IgD-negative memory B cell (primary cell): ENCODE results near the gene NUDT3. TPM values are rescaled to one million over a fixed set of nuclear protein-coding genes. Genes with fewer than 3 reads are reported as not detected.
A peak's percentile ranks its signal among the peaks of the same experiment; 100 is the strongest.
"Not testable (repeated sequence)": the region's sequence is repeated elsewhere in the genome, so short reads cannot be mapped to it uniquely, and the experiment has no call there.

Source experiments
- H3K27ac Mint-ChIP-seq, 3 donors: one replicate each; pipeline ENCODE4 v1.8.0; 2020 to 2022; ENCODE audit warnings: mild to moderate bottlenecking in 3 of 3, mixed read lengths in 3 of 3, moderate library complexity in 1 of 3
- H3K27me3 Mint-ChIP-seq: one replicate; pipeline ENCODE4 v1.8.0; 2021; ENCODE audit warnings: mixed read lengths
- H3K36me3 Mint-ChIP-seq: one replicate; pipeline ENCODE4 v1.8.0; 2020; ENCODE audit warnings: mild to moderate bottlenecking, mixed read lengths
- H3K4me1 Mint-ChIP-seq, 3 donors: one replicate each; pipeline ENCODE4 v1.8.0; 2020 to 2022; ENCODE audit warnings: mixed read lengths in 3 of 3, mild to moderate bottlenecking in 1 of 3
- H3K4me3 Mint-ChIP-seq, 4 donors: one replicate each; pipeline ENCODE4 v1.8.0; 2020 to 2022; ENCODE audit warnings: mild to moderate bottlenecking in 4 of 4, mixed read lengths in 4 of 4, moderate library complexity in 3 of 4
- H3K9me3 Mint-ChIP-seq, 3 donors: one replicate each; pipeline ENCODE4 v1.8.0; 2020 to 2021; ENCODE audit warnings: mixed read lengths in 3 of 3, mild to moderate bottlenecking in 1 of 3
- polyA plus RNA-seq: library from polyadenylated mRNA; unstranded; fragments of 300-500 nt; fragmentation: Illumina TruSeq; gene quantifications from one replicate; pipeline ENCODE4 v1.2.3, GENCODE V29; 2021

NUDT3 gene
- polyA plus RNA-seq, 1 donor from 2014 or later, result 11.2 TPM

DNA sequence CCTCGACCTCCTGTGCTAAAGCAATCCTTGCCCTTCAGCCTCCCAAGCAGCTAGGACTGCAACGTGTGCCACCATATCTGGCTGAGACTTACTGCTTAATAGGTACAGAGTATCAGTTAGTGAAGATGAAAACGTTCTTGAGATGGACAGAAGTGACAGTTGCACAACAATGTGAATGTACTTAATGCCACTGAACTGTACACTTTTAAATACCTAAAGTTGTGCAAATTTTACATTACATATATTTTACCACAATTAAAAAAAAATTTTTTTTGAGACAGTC lies 25.9 kb downstream of the NUDT3 start:
- Mint-ChIP-seq H3K4me1 (peaks cover 32 to 33% (median 33%) of the 10 kb centered on the region in 3 donors), H3K4me3 (no peak overlapping the region), H3K27me3 (no peaks in the 10 kb centered on the region), H3K9me3 (no peaks in the 10 kb centered on the region), H3K36me3 (peaks cover 3% of the 10 kb centered on the region), H3K27ac (no peak overlapping the region)

- not testable (repeated sequence) for H3K9me3 Mint-ChIP-seq, H3K27me3 Mint-ChIP-seq, H3K36me3 Mint-ChIP-seq, H3K27ac Mint-ChIP-seq
- peaks cover 33 to 36% (median 35%) of the 10 kb centered on the region in 3 donors for H3K4me1 Mint-ChIP-seq
- peak overlapping the region in 1 of 4 donors; percentile 68 for H3K4me3 Mint-ChIP-seq
These were observed 26.5 kb downstream of the NUDT3 start for GRCh38 chr6:34365781-34366638.

- not testable (repeated sequence) for H3K36me3 Mint-ChIP-seq, H3K27me3 Mint-ChIP-seq, H3K9me3 Mint-ChIP-seq
- H3K4me3 Mint-ChIP-seq, result peak overlapping the region in 2 of 4 donors; percentile 56 to 82
- H3K27ac Mint-ChIP-seq, result peak overlapping the region in 1 of 3 donors; percentile 44
- peaks cover 28 to 43% (median 42%) of the 10 kb centered on the region in 3 donors for H3K4me1 Mint-ChIP-seq
These were observed 28.8 kb downstream of the NUDT3 start for GRCh38 chr6:34363681-34364075.

DNA sequence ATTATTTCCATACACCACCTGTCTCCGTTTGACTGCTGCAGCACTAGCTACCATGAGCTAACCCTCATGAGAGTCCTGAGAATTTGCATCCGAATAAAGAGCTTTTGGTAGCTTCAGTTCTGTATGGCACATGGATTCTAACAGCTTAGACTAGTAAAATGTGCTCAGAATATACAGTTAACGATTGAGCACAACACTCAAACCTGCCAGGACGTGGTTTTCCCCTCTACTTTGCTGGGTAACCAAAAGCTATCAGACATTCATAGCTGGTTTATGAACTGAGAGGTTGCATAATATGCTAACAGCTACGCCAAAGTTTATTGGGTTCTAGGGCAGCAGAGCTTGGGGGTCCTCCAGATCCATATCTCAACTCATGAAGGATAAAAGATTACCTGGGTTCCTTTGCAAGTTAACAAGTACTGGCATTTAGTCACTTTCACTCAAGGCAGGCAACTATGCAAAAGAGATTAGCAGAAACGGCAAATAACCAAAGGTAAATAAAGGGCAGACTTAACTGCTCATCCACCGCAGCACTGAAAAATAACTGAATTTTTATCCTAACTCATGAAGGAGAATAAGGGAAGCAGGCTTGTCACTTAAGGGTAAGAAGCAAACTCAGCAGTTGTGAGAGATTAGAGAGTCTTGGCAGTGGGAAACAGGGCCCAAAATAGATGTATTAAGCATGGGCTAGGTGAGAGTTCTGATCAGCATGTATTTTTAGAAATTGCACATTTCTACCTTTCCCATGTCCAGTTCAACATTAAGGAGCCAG lies 29.4 kb downstream of the NUDT3 start:
- Mint-ChIP-seq H3K36me3 (no peaks in the 10 kb centered on the region), H3K4me1 (peaks cover 27 to 43% (median 42%) of the 10 kb centered on the region in 3 donors), H3K4me3 (peak overlapping the region in 2 of 4 donors; percentile 56 to 82), H3K9me3 (no peaks in the 10 kb centered on the region), H3K27me3 (no peaks in the 10 kb centered on the region), H3K27ac (peak overlapping the region in 1 of 3 donors; percentile 44)

GRCh38 chr6:34362176-34362575 lies 30.3 kb downstream of the NUDT3 start:
- Mint-ChIP-seq H3K27ac (no peak overlapping the region), H3K4me1 (peaks cover 24 to 43% (median 38%) of the 10 kb centered on the region in 3 donors), H3K4me3 (peak overlapping the region in 1 of 4 donors; percentile 71), H3K36me3 (no peaks in the 10 kb centered on the region), H3K27me3 (no peaks in the 10 kb centered on the region), H3K9me3 (no peaks in the 10 kb centered on the region)

- no peaks in the 10 kb centered on the region for H3K9me3 Mint-ChIP-seq
- H3K36me3 Mint-ChIP-seq, result no peaks in the 10 kb centered on the region
- no peak overlapping the region for H3K4me3 Mint-ChIP-seq
- H3K4me1 Mint-ChIP-seq, result peaks cover 20 to 42% (median 40%) of the 10 kb centered on the region in 3 donors
- H3K27ac Mint-ChIP-seq, result peak overlapping the region in 1 of 3 donors; percentile 13
- no peaks in the 10 kb centered on the region for H3K27me3 Mint-ChIP-seq
These were observed 31.9 kb downstream of the NUDT3 start for GRCh38 chr6:34360556-34360955.

DNA sequence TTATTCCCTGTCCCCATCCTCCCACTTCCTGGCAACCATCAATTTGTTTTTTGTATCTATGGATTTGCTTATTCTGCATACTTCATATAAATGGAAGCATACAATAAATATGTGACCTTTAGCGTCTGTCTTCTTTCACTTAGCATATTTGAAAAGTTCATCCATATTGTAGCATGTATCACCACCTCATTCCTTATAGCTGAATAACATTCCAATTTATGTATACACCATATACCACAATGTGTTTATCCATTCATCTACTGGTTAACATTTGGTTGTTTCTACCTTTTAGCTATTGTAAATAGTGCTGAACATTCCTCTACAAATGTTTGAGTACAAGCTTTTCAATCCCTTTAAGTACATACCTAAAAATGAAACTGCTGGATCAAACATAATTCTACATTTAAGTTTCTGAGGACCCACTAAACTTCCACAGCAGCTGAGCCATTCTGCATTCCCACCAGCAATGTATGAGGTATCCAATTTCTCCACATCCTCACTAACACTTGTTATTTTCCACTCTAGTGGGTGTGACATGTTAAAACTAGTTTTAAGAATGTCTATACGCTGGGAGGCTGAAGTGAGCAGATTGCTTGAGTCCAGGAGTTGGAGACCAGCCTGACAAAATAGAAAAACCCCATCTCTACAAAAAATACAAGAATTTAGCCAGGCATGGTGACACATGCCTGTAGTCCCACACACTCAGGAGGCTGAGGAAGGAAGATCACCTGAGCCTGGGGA lies 32.9 kb downstream of the NUDT3 start:
- Mint-ChIP-seq H3K36me3 (no peaks in the 10 kb centered on the region), H3K4me3 (no peak overlapping the region), H3K27ac (no peak overlapping the region), H3K9me3 (no peaks in the 10 kb centered on the region), H3K4me1 (peaks cover 19 to 39% (median 38%) of the 10 kb centered on the region in 3 donors), H3K27me3 (no peaks in the 10 kb centered on the region)

DNA sequence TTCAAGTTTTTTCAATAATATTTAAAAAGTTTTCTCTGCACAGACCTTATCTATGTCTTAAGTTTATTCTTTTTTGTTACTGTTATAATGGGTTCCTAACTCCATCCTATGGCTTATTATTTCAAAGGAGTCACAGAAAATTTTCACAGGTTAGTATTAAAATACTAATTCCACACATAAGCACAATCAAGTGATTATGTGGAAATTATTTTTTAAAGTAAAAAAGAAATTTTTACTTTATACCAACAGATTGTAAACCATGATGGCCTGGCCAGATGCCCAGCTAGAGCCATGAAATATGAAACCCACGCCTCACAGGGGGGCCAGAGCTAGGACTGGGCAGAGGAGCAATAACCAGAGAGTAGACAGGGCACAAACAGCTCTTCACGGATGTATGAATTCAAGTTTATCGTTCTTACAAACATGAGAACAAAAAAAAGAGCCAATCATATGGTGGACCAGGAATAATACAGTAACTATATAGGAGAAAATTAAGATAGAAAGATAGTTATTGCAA lies 34.0 kb downstream of the NUDT3 start:
- Mint-ChIP-seq H3K27me3 (no peaks in the 10 kb centered on the region), H3K4me3 (no peak overlapping the region), H3K4me1 (peaks cover 9 to 32% (median 29%) of the 10 kb centered on the region in 3 donors), H3K9me3 (no peaks in the 10 kb centered on the region), H3K36me3 (no peaks in the 10 kb centered on the region), H3K27ac (no peak overlapping the region)

GRCh38 chr6:34357937-34358336 lies 34.5 kb downstream of the NUDT3 start:
- H3K9me3 Mint-ChIP-seq, result no peaks in the 10 kb centered on the region
- no peak overlapping the region for H3K4me3 Mint-ChIP-seq
- no peak overlapping the region for H3K27ac Mint-ChIP-seq
- H3K36me3 Mint-ChIP-seq, result no peaks in the 10 kb centered on the region
- no peaks in the 10 kb centered on the region for H3K27me3 Mint-ChIP-seq
- H3K4me1 Mint-ChIP-seq, result peaks cover 6 to 29% (median 27%) of the 10 kb centered on the region in 3 donors

DNA sequence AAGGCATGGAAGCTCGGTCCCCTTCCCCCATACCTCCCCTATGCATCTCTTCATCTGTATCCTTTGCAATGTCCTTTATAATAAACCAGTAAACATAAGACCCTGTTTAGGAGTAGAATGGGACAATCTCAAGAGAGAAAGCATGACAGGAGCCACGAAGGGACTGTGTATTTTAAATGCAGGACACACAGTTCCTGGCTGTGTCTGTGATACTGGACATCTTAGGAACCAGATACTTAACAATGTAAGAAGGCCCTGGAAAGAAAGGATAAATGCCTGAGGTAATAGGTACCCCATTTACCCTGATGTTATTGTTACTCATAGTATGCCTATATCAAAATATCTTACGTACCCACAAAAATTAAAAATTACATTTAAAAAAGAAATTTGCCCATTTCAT lies 36.6 kb downstream of the NUDT3 start:
- Mint-ChIP-seq H3K4me3 (no peak overlapping the region), H3K4me1 (peaks cover 8 to 22% (median 22%) of the 10 kb centered on the region in 3 donors), H3K36me3 (no peaks in the 10 kb centered on the region), H3K9me3 (no peaks in the 10 kb centered on the region), H3K27me3 (no peaks in the 10 kb centered on the region), H3K27ac (peak overlapping the region in 1 of 3 donors; percentile 6)

GRCh38 chr6:34354230-34354629 lies 38.2 kb downstream of the NUDT3 start:
- H3K27ac Mint-ChIP-seq, H3K36me3 Mint-ChIP-seq, H3K9me3 Mint-ChIP-seq, H3K27me3 Mint-ChIP-seq, H3K4me3 Mint-ChIP-seq: not testable (repeated sequence)
- peaks cover 12 to 19% (median 14%) of the 10 kb centered on the region in 3 donors for H3K4me1 Mint-ChIP-seq

DNA sequence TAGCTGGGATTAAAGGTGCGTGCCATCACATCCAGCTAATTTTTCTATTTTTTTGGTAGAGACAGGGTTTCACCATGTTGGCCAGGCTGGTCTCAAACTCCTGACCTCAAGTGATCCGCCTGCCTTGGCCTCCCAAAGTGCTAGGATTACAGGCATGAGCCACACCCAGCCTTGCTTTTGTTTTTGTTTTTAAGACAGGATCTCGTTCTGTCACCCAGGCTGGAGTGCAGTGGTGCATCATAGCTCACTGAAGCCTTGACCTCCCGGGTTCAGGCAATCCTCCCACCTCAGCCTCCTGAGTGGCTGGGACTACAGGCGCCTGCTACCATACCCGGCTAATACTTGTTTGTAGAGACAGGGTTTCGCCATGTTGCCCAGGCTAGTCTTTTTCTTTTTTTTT lies 38.9 kb downstream of the NUDT3 start:
- H3K27me3 Mint-ChIP-seq, H3K36me3 Mint-ChIP-seq, H3K4me3 Mint-ChIP-seq, H3K9me3 Mint-ChIP-seq, H3K27ac Mint-ChIP-seq: not testable (repeated sequence)
- H3K4me1 Mint-ChIP-seq, result peaks cover 15 to 22% (median 16%) of the 10 kb centered on the region in 3 donors

DNA sequence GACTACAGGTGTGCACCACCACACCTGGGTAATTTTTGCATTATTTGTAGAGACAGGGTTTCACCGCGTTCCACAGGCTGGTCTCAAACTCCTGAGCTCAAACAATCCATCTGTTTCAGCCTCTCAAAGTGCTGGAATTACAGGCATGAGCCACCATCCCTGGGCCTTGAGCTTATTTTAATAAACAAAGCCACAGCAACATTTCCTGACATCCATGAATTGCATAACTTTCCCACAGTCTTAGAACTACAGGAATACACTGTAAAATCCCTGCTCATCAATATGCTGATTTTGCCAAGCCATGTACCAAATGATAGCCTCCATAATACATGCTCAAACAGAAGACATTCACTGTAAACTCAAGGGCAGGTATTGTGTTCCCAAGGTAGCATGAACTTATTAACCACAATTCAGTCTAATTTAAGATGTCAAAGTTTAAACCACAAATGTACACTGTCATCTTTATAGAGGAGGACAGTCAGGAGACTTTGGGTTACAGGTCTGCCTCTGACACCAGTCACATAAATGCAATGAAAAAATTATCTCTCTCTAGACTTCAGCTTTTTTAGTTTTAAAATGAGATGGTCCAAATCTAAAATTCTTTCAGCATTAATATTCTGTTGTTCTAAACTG lies 40.0 kb downstream of the NUDT3 start:
- Mint-ChIP-seq H3K4me1 (peaks cover 16 to 24% (median 16%) of the 10 kb centered on the region in 3 donors), H3K27ac (peak overlapping the region in 1 of 3 donors; percentile 39), H3K27me3 (no peaks in the 10 kb centered on the region), H3K9me3 (no peaks in the 10 kb centered on the region), H3K36me3 (no peaks in the 10 kb centered on the region), H3K4me3 (no peak overlapping the region)

GRCh38 chr6:34350934-34351217 lies 41.6 kb downstream of the NUDT3 start:
- peaks cover 24 to 33% (median 28%) of the 10 kb centered on the region in 3 donors for H3K4me1 Mint-ChIP-seq
- H3K27ac Mint-ChIP-seq, result no peak overlapping the region
- H3K4me3 Mint-ChIP-seq, result no peak overlapping the region
- H3K27me3 Mint-ChIP-seq, result no peaks in the 10 kb centered on the region
- H3K9me3 Mint-ChIP-seq, result no peaks in the 10 kb centered on the region
- no peaks in the 10 kb centered on the region for H3K36me3 Mint-ChIP-seq
